K562 (cell line): ENCODE results near the gene ITPKB. TPM values are rescaled to one million over a fixed set of nuclear protein-coding genes. Genes with fewer than 3 reads are reported as not detected.

Experiments used
- ATAC-seq: fragments of 200-7000 bp; cut with Tn5 transposase; 3 replicates; pipeline ENCODE4 v1.9.1; 2020; ENCODE audit warnings: moderate library complexity
- BruUV-seq: library from RNA; stranded (reverse); fragments of 400-500 nt; replicated peaks from 2 replicates; lab custom pipeline; 2021; lab: Mats Ljungman, UMichigan
- CTCF ChIA-PET: fragments of 300-600 bp; formaldehyde crosslinking; extraction: SDS; loops from one replicate; lab custom pipeline; 2021; ENCODE audit warnings: low intra/inter-chr PET ratio; lab: Yijun Ruan, JAX
- POLR2A ChIA-PET: fragments of 300-600, 350-650 bp; sonication (Branson Sonifier 250); formaldehyde crosslinking; extraction: SDS; loops from one replicate; lab custom pipeline; 2021; ENCODE audit warnings: antibody characterized with exemption, inconsistent platforms; lab: Yijun Ruan, JAX
- DNase-seq, 4 experiments: peaks; one replicate each; pipeline versions ENCODE4 v3.0.0 to v3.0.0-alpha.2; 2011 to 2018; ENCODE audit warnings: low spot score in 3 of 4, mixed read lengths in 3 of 4; ENCODE audit errors: extremely low read depth in 1 of 4
- FAIRE-seq: peaks from 2 replicates; lab custom pipeline; 2011; peaks lifted over from hg19 to GRCh38; lab: Jason Lieb, UNC
- H2AFZ ChIP-seq: 2 replicates; pipeline ENCODE4 v1.6.0; 2011; ENCODE audit warnings: low read depth, low read length, control low read depth, inconsistent platforms
- H3K27ac ChIP-seq: fragments of 200-600 bp; 3 replicates; pipeline ENCODE4 v1.8.0; 2011; ENCODE audit warnings: low read depth, mild to moderate bottlenecking, control low read depth, inconsistent platforms, low read length, moderate library complexity, mixed read lengths; ENCODE audit errors: extremely low read depth
- H3K27me3 ChIP-seq, 2 experiments: fragments of 300-600 bp in 1 of 2; 2 replicates in 1 of 2; 3 replicates in 1 of 2; pipeline versions ENCODE4 v1.6.0 to v1.8.0; 2011; ENCODE audit warnings: inconsistent platforms in 2 of 2, low read length in 2 of 2, mild to moderate bottlenecking in 1 of 2, mixed read lengths in 1 of 2, moderate library complexity in 1 of 2; ENCODE audit not compliant: control insufficient read depth in 2 of 2, insufficient read depth in 2 of 2
- H3K36me3 ChIP-seq: fragments of 300-600 bp; 3 replicates; pipeline ENCODE4 v1.8.0; 2011; ENCODE audit warnings: mild to moderate bottlenecking, low read length, inconsistent platforms; ENCODE audit not compliant: control insufficient read depth, insufficient read depth
- H3K4me1 ChIP-seq, 2 experiments: fragments of 200-600 bp in 1 of 2; replicated peaks in 1 of 2; 2 replicates in 1 of 2; 3 replicates in 1 of 2; pipeline versions ENCODE4 v1.5.1 to v1.8.0; 2011; ENCODE audit warnings: inconsistent platforms in 2 of 2, low read length in 2 of 2, mild to moderate bottlenecking in 1 of 2, mixed read lengths in 1 of 2, moderate library complexity in 1 of 2; ENCODE audit not compliant: control insufficient read depth in 2 of 2, insufficient read depth in 2 of 2
- H3K4me2 ChIP-seq: 2 replicates; pipeline ENCODE4 v1.6.1; 2011; ENCODE audit warnings: low read length, control low read depth, inconsistent platforms, mixed read lengths; ENCODE audit not compliant: insufficient read depth
- H3K4me3 ChIP-seq: fragments of 200-600 bp; sonication (generic), shearing (Covaris generic); 2 replicates; pipeline ENCODE4 v1.5.1; 2016; ENCODE audit warnings: control low read depth, inconsistent platforms
- H3K79me2 ChIP-seq: fragments of 200-600 bp; 3 replicates; pipeline ENCODE4 v1.8.0; 2011; ENCODE audit warnings: low read length, inconsistent platforms; ENCODE audit not compliant: control insufficient read depth, insufficient read depth
- H3K9ac ChIP-seq, 2 experiments: 2 replicates each; pipeline versions ENCODE4 v1.6.0 to v1.6.1; 2011; ENCODE audit warnings: low read depth in 2 of 2, low read length in 2 of 2, control low read depth in 1 of 2, inconsistent platforms in 1 of 2, mild to moderate bottlenecking in 1 of 2, mixed read lengths in 1 of 2; ENCODE audit not compliant: insufficient read depth in 1 of 2
- H3K9me1 ChIP-seq: one replicate; pipeline ENCODE4 v1.6.0; 2011; ENCODE audit warnings: inconsistent platforms, mild to moderate bottlenecking, low read length, moderate library complexity; ENCODE audit not compliant: control insufficient read depth, insufficient read depth
- H3K9me3 ChIP-seq: replicated peaks from 2 replicates; pipeline ENCODE4 v1.5.1; 2011; ENCODE audit warnings: low read depth, low read length, inconsistent platforms; ENCODE audit not compliant: control insufficient read depth, insufficient read depth
- H4K20me1 ChIP-seq: replicated peaks from 2 replicates; pipeline ENCODE4 v1.6.1; 2011; ENCODE audit warnings: low read length, inconsistent platforms, mixed read lengths; ENCODE audit not compliant: control insufficient read depth, insufficient read depth
- FOXM1 ChIP-seq, 2 experiments: fragments of 450-650 bp in 1 of 2; sonication (generic) in 1 of 2; formaldehyde crosslinking in 1 of 2; IDR thresholded peaks; 2 replicates each; pipeline versions ENCODE4 v1.6.1 to v1.9.0; 2017 to 2022; ENCODE audit warnings: low read depth in 2 of 2, mild to moderate bottlenecking in 2 of 2, missing genetic modification reagents in 1 of 2, moderate library complexity in 1 of 2
- PHB2 ChIP-seq: fragments of 450-650 bp; IDR thresholded peaks from 2 replicates; pipeline ENCODE4 v1.6.1; 2017; ENCODE audit warnings: low read depth
- SRSF3 ChIP-seq: fragments of 200-400 bp; formaldehyde crosslinking; IDR thresholded peaks from 2 replicates; pipeline ENCODE4 v1.6.1; 2016; ENCODE audit warnings: mild to moderate bottlenecking, low read length, moderate library complexity; ENCODE audit not compliant: insufficient read depth
- TRIM24 ChIP-seq, 2 experiments: fragments of 450-650 bp; IDR thresholded peaks; 2 replicates each; pipeline ENCODE4 v1.6.1; 2016
- ZNF253 ChIP-seq: fragments of 250-450 bp; sonication (Bioruptor Pico); conservative IDR thresholded peaks from 2 replicates; pipeline ENCODE4 v1.6.1; 2021; ENCODE audit warnings: mild to moderate bottlenecking
- WGBS: fragments of 100-300 bp; shearing (Covaris generic); methylation state at CpG from one replicate; pipeline ENCODE4 v1.1.6; 2016; ENCODE audit warnings: low coverage, mixed read lengths; ENCODE audit not compliant: insufficient coverage; ENCODE audit errors: missing lambda C conversion rate; 5-methylcytosine and 5-hydroxymethylcytosine counted together
- in situ Hi-C: fragments of 300-500 bp; cut with MboI; formaldehyde crosslinking; loops from 4 replicates; pipeline ENCODE4 v1.15.0; 2018; ENCODE audit warnings: inconsistent platforms, mixed read lengths
- intact Hi-C: fragments of 100-400 bp; cut with micrococcal nuclease; formaldehyde crosslinking; loops from 2 replicates; pipeline ENCODE4 v1.14.2; 2022
- polyA plus RNA-seq, 8 experiments: library from polyadenylated mRNA; depleted of rRNA in 4 of 8; stranded (reverse) in 5 of 8; unstranded in 3 of 8; fragments of >200 nt; fragmentation: Nextera tagmentation in 2 of 8; fragmentation: Illumina TruSeq in 1 of 8; extraction: Ambion mirVana in 2 of 8; extraction: Trizol in 1 of 8; gene quantifications; 2 replicates each; pipeline versions ENCODE4 v1.2.1 to v1.2.3, GENCODE V29; 2011 to 2014; ENCODE audit warnings: inconsistent platforms in 1 of 8, missing spikeins in 1 of 8
- total RNA-seq, 7 experiments: library from RNA; depleted of rRNA in 6 of 7; stranded (reverse); fragments of >200 nt in 6 of 7; fragmentation: Illumina TruSeq in 2 of 7; extraction: Trizol in 2 of 7; gene quantifications; 2 replicates each; pipeline versions ENCODE4 v1.2.1 to v1.2.3, GENCODE V29; 2011 to 2021; ENCODE audit warnings: low replicate concordance in 1 of 7
- TF ChIP-seq, protein P1 (sequence below): fragments of 450-650 bp; IDR thresholded peaks from 2 replicates; pipeline ENCODE4 v1.6.1; 2016; ENCODE audit warnings: low read depth
- TF ChIP-seq, protein P2 (sequence below): fragments of 250-450 bp; sonication (Bioruptor Pico); IDR thresholded peaks from 2 replicates; pipeline ENCODE4 v1.8.0; 2022; ENCODE audit warnings: moderate library complexity, mild to moderate bottlenecking, inconsistent platforms
- TF ChIP-seq, protein P3 (sequence below): fragments of 450-650 bp; IDR thresholded peaks from 2 replicates; pipeline ENCODE4 v1.6.1; 2018; ENCODE audit warnings: mild to moderate bottlenecking, low read depth; ENCODE audit not compliant: partially characterized antibody
- TF ChIP-seq, protein P4 (sequence below), 2 experiments: fragments of 450-650 bp in 1 of 2; sonication (generic) in 1 of 2; formaldehyde crosslinking in 1 of 2; IDR thresholded peaks in 1 of 2; conservative IDR thresholded peaks in 1 of 2; 2 replicates each; pipeline versions ENCODE4 v1.6.1 to v1.8.1; 2016 to 2023; ENCODE audit warnings: mild to moderate bottlenecking in 2 of 2, moderate library complexity in 2 of 2, inconsistent platforms in 1 of 2, missing genetic modification reagents in 1 of 2

ITPKB gene
- total and polyA plus RNA-seq, 9 of the 15 experiments (the other 6 are each of a cell fraction or from before 2014, with no cell fraction given) = 0.01 to 0.22 TPM; not detected in 7

DNA sequence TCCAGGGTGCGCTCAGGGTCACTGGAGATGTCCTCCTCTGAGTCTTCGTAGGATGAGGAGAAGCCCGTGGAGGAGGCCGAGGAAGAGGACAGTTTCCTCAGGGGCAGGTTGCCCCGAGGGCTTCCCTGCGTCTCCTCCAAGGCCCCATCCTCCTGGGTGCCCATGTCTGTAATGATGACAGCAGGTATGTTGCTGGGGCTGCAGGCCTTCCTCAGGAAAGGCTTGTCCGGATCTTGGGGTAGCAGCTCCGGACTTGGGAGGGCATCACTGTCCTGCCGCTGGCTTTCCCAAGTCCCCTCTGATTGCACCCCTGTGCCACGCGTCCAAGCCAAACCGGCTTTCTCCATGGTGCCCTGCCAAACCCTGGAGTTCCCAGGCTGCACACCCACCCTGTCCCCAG lies 3.5 kb downstream of the ITPKB start:
- in situ Hi-C loops = no loop called here
- DNase-seq (no peak), ATAC-seq (no peak), FAIRE-seq (no peak)
- Histone ChIP-seq H2AFZ (no peak overlapping the region), H3K9me3 (no peaks in the 10 kb centered on the region), H4K20me1 (peaks cover 4% of the 10 kb centered on the region; the same call in 1 of the 2 replicates), H3K79me2 (no peaks in the 10 kb centered on the region), H3K27me3 (peaks cover 43 to 63% of the 10 kb centered on the region in 2 experiments), H3K9ac (no peak overlapping the region), H3K4me2 (no peak overlapping the region), H3K9me1 (no peaks in the 10 kb centered on the region), H3K4me3 (no peak overlapping the region), H3K4me1 (peaks cover 0 to 25% of the 10 kb centered on the region in 2 experiments; a peak in 2 of 5 replicates), H3K27ac (no peak overlapping the region), H3K36me3 (no peaks in the 10 kb centered on the region)
- intact Hi-C loops = no loop called here
- BruUV-seq = no TSS peak
- ChIA-PET CTCF (no interaction called here), POLR2A (interaction anchor here (1.5 kb wide), 1 partner anchor 16 kb away, joined by 3 read pairs; no protein-coding TSS in a partner anchor)
- WGBS = 3% methylated on average over 12 of the region's 12 CpGs
- no peak for TF ChIP-seq PHB2
- TF ChIP-seq, protein P1, sequence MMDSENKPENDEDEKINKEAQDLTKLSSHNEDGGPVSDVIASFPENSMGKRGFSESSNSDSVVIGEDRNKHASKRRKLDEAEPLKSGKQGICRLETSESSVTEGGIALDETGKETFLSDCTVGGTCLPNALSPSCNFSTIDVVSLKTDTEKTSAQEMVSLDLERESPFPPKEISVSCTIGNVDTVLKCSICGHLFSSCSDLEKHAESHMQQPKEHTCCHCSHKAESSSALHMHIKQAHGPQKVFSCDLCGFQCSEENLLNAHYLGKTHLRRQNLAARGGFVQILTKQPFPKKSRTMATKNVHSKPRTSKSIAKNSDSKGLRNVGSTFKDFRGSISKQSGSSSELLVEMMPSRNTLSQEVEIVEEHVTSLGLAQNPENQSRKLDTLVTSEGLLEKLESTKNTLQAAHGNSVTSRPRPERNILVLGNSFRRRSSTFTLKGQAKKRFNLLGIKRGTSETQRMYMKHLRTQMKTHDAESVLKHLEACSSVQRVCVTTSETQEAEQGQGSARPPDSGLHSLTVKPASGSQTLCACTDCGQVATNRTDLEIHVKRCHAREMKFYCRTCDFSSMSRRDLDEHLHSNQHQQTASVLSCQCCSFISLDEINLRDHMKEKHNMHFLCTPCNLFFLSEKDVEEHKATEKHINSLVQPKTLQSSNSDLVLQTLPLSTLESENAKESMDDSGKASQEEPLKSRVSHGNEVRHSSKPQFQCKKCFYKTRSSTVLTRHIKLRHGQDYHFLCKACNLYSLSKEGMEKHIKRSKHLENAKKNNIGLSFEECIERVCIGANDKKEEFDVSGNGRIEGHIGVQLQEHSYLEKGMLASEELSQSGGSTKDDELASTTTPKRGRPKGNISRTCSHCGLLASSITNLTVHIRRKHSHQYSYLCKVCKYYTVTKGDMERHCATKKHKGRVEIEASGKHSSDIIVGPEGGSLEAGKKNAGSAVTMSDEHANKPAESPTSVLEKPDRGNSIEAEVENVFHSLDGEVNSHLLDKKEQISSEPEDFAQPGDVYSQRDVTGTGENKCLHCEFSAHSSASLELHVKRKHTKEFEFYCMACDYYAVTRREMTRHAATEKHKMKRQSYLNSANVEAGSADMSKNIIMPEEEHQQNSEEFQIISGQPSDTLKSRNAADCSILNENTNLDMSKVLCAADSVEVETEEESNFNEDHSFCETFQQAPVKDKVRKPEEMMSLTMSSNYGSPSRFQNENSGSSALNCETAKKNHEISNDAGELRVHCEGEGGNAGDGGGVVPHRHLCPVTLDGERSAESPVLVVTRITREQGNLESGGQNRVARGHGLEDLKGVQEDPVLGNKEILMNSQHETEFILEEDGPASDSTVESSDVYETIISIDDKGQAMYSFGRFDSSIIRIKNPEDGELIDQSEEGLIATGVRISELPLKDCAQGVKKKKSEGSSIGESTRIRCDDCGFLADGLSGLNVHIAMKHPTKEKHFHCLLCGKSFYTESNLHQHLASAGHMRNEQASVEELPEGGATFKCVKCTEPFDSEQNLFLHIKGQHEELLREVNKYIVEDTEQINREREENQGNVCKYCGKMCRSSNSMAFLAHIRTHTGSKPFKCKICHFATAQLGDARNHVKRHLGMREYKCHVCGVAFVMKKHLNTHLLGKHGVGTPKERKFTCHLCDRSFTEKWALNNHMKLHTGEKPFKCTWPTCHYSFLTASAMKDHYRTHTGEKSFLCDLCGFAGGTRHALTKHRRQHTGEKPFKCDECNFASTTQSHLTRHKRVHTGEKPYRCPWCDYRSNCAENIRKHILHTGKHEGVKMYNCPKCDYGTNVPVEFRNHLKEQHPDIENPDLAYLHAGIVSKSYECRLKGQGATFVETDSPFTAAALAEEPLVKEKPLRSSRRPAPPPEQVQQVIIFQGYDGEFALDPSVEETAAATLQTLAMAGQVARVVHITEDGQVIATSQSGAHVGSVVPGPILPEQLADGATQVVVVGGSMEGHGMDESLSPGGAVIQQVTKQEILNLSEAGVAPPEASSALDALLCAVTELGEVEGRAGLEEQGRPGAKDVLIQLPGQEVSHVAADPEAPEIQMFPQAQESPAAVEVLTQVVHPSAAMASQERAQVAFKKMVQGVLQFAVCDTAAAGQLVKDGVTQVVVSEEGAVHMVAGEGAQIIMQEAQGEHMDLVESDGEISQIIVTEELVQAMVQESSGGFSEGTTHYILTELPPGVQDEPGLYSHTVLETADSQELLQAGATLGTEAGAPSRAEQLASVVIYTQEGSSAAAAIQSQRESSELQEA = no peak
- no peak for TF ChIP-seq ZNF253
- TF ChIP-seq, protein P2, sequence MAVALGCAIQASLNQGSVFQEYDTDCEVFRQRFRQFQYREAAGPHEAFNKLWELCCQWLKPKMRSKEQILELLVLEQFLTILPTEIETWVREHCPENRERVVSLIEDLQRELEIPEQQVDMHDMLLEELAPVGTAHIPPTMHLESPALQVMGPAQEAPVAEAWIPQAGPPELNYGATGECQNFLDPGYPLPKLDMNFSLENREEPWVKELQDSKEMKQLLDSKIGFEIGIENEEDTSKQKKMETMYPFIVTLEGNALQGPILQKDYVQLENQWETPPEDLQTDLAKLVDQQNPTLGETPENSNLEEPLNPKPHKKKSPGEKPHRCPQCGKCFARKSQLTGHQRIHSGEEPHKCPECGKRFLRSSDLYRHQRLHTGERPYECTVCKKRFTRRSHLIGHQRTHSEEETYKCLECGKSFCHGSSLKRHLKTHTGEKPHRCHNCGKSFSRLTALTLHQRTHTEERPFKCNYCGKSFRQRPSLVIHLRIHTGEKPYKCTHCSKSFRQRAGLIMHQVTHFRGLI = no peak
- TF ChIP-seq, protein P3, sequence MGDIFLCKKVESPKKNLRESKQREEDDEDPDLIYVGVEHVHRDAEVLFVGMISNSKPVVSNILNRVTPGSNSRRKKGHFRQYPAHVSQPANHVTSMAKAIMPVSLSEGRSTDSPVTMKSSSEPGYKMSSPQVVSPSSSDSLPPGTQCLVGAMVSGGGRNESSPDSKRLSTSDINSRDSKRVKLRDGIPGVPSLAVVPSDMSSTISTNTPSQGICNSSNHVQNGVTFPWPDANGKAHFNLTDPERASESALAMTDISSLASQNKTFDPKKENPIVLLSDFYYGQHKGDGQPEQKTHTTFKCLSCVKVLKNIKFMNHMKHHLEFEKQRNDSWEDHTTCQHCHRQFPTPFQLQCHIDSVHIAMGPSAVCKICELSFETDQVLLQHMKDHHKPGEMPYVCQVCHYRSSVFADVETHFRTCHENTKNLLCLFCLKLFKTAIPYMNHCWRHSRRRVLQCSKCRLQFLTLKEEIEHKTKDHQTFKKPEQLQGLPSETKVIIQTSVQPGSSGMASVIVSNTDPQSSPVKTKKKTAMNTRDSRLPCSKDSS = no peak
- no peak for TF ChIP-seq FOXM1 (IDR thresholded peaks at IDR 0.05; ENCODE audit: low read depth)
- no peak for TF ChIP-seq FOXM1 (CRISPR knock-in tag; IDR thresholded peaks at IDR 0.05; ENCODE audit: low read depth)
- TF ChIP-seq TRIM24 (IDR thresholded peaks at IDR 0.05) = no peak
- TF ChIP-seq, protein P4, sequence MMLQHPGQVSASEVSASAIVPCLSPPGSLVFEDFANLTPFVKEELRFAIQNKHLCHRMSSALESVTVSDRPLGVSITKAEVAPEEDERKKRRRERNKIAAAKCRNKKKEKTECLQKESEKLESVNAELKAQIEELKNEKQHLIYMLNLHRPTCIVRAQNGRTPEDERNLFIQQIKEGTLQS (IDR thresholded peaks at IDR 0.05) = no peak
- TF ChIP-seq, protein P4 (CRISPR knock-in tag; conservative IDR thresholded peaks at IDR 0.05) = no peak
- TF ChIP-seq SRSF3 = no peak
